NCI-H2196 treated with DMSO at 0.1 percent for 48 hours (cell line): ENCODE measurements around the gene SLC2A2.

ENCODE experiments used
- DNase-seq: peaks from one replicate; lab custom pipeline; 2025; ENCODE audit not compliant: unreplicated experiment; lab: John Stamatoyannopoulos, UW

The SLC2A2 gene

GRCh38 chr3:171026597-171027293 is at the start of gene SLC2A2:
Gene SLC2A2, minus strand, starts transcription at chr3:171026720. Its CDS starts 50 bp downstream, at chr3:171026670.
- DNase-seq, result no peak

- no peak for DNase-seq
Observed at GRCh38 chr3:171072432-171072831, 45.9 kb upstream of the SLC2A2 start.

GRCh38 chr3:171068658-171069057 is 42.1 kb upstream of the SLC2A2 start:
- no peak for DNase-seq

DNA sequence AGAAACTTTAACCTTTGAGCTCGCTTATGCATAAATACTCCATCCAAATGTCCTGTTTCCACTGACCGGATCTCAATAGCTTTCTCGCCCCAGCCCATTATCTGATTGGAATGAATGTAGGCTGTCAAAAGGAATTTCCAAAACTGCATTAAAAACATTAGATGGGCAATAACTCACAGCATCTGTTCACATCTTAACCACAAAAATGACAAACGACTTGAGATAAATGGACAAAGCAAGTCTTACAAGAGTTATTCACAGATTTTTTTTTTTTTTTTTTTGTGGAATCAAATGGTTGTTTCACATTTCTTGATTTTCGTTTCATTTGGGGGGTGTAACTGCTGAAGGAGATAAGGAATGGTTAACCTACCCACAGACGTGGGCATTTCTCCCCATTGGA is 39.7 kb upstream of the SLC2A2 start:
- no peak for DNase-seq

- DNase-seq, result no peak
Observed at GRCh38 chr3:171065732-171066131, 39.2 kb upstream of the SLC2A2 start.

DNA sequence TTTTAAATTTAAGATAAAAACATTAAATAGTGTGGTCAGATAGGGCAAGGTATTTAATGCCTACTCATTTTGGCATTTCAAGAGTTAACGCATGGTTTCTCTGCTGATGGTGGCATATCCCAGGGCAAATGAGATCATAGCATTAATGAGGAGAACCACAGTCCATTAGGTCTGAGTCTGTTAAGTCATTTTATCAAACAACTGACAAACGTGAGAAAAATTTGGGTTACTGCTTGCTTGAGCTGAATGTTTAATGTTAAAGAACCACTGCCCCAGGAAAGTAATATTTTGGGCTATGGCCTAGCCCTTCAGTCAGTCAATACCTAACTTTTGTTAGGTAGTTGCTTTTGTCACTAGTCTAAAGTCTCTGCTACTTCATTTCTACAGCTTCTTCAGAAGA is 37.9 kb upstream of the SLC2A2 start:
- no peak for DNase-seq

DNA sequence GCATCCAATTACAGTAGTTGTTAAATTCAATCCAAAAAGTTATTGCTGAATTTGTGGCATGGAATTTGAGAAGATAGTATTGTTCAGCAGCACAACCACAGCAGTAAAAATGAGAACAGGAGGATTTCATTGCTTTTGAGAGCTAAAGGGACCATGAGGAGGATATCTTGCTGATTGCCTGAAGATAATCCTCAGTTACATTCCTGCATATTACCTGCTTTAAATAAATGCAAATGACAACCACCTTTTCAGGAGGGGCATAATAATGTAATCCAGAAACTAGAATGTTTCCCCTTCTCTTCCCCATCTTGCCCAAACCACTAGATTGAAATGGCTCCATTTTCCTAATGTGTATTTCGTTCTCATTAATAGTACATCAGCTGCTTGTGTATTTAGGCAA is 35.2 kb upstream of the SLC2A2 start:
- DNase-seq, result no peak

DNA sequence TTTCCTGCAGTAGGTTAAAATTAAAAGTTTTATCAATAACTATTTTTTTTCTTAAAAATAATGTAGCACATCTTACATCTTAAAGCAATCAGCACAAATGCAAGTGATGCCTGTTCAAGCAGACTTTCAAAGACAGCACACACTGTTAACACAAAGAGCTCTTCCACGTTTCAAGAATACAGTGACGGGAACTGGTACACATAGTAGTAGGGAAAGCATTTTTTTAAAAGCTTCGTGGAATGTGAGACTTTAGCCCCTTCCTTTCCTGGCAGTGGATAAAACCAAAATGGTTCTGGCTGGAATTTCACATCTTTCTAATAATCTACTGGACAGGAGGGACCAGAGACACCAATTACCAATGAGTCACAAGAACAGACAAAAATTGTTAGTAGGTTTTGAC is 33.5 kb upstream of the SLC2A2 start:
- DNase-seq, result no peak

GRCh38 chr3:171058873-171059603 is 32.5 kb upstream of the SLC2A2 start:
- no peak for DNase-seq

DNA sequence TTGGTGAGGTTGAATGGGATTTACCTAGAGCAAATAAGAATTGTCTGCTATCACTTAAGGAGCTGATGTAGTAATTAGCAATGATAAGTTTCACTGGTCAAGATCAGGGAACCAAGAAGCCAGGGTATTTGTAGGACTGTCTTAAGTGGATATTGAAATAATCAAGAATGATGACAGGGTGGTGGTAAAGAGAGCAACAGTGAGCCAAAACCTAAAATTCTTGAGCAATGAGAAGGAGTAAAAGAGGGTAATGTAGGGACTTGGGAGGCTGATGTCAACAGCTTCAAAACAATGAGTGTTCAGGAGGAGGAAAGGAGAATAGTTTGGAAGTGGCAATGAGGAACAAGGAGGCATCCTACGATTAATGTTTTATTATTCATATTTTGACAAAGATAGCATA is 31.5 kb upstream of the SLC2A2 start:
- no peak for DNase-seq

DNA sequence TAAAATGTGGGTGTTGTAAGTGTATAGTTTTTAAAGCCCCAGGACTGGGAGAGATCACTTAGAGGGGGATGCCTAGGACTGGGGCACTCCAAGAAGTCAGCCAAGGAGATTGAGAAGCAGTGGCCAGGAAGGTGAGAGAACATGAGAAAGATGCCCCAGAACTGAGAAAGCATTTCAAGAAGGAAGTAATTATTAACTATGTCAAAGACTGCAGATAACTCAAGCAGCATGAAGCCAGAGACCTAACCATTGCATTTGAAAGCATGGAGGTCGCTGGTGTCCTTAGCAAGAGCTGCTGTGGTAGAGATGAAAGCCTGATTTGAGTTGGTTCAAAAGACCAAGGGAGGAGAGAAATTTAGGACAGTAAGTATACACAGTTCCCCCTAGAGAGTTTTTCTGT is 30.6 kb upstream of the SLC2A2 start:
- no peak for DNase-seq

DNA sequence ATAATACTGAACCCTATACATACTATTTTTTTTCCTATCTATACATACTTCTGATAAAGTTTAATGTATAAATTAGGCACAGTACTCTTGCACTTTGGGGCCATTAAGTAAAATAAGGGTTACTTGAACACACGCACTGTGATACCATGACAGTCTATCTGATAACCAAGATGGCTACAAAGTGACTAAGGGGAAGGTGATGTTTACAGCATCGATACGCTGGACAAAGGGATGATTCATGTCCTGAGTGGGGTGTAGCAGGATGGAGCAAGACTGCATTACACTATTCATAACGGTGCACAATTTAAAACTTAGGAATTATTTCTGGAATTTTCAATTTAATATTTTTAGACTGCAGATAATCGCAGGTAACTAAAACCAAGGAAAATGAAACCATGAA is 30.0 kb upstream of the SLC2A2 start:
- DNase-seq, result no peak

- no peak for DNase-seq
Observed at GRCh38 chr3:171055336-171056178, 29.0 kb upstream of the SLC2A2 start.

GRCh38 chr3:171054921-171055320 is 28.4 kb upstream of the SLC2A2 start:
- no peak for DNase-seq

DNA sequence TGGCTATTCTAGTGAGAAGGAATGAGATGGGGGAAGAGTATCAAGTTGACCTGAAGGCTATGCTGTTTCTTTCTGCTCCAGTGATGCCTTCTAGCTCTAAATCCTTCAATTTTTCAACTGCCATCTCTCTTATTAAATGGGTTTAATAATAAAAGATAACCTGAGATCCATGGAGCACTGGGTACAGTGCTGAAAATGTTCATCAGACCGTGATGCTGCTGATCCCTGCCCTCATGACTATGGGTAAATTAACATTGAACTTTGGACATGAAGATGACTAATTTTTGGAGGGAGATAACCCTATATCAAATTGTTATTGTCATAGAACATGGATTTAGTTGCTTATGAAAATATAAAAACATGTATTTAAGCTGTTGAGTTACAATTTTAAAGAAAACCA is 27.7 kb upstream of the SLC2A2 start:
- no peak for DNase-seq

DNA sequence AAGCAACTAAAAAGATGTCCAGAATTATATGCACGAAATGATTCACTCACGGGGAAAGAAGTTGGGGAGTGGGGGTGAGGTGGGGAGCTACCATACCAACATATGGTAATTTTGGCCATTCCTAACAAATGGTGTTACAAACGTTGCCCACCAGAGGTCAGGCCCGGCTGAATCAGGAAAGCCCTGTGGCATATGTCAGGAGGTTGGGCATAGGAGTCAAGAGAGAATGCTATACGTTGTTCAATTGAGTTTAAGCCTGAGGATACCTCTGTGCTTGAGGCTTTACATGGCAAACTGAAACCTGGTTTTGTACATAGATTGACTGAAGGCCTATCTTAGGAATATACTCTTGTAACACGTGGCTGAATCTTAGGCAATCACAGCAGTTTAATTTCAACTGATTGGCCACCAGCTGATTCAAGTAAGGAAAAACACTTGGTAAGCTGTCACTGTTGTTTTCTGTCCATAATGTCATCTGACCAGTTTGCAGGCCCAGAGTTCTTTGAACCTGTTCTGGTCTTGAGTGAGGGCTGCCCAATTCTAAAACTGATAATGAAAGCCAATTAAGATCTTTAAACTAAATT is 23.4 kb upstream of the SLC2A2 start:
- DNase-seq, result peak; percentile 29

DNA sequence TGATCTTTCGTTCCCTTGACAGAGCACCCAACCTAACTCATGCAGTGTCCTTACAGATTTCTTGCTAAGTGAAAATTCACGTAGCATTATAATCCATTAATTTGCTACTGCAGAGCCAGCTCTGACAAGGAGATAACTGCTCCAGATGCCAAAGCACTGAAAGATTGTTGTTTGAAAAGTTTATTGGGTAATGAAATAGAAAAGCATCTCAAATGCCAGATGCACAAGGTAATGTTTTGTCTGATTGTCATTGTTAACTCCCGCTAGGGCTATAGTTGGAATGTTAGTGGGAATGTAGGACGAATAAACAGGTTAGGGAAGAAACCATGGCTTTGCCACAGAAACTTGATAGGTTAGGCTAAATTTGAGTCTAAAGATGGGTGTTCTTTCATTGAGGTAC is 20.2 kb upstream of the SLC2A2 start:
- no peak for DNase-seq

DNA sequence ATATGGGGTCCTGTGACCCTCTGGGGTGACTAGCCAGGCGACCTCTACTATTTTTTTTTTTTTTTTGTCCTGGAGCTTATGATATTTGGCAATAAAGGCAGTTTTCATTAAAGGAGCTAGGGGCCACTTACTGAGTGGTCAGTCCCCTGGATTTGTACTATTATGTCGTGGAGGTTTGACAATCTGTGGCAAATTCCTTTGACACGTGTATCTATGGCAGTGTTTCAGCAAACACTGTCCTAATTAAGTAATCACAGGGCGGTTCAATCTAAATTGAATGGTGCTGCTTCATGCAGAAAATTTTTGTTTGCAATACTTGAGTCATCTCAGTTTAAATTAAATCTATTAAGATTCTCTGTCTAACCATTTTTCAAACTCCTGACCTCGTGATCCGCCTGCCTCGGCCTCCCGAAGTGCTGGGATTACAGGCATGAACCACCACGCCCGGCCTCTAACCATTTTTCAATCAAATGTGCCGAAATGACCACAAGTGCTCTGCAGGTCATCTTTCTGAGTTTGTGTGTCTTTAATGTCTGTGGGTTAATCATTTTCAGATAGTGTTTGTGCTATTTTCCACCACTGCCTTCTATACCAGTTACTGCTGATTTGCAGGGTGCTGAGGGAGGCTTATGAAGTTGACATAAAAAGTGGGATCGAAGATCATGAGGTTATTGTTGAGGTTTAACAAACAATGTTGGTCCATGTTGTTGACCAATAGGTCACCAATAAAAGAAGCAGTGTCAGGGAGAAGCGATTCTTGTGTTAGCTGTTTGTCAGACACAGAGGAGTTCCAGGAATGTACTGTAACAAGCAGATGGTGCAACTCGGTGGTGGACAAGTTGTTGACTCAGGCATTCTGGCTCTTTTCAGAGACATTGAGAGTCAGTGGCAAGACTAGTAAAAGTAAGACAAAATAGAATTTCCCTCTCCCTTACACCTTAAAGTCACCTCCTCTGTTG is 18.6 kb upstream of the SLC2A2 start:
- no peak for DNase-seq

DNA sequence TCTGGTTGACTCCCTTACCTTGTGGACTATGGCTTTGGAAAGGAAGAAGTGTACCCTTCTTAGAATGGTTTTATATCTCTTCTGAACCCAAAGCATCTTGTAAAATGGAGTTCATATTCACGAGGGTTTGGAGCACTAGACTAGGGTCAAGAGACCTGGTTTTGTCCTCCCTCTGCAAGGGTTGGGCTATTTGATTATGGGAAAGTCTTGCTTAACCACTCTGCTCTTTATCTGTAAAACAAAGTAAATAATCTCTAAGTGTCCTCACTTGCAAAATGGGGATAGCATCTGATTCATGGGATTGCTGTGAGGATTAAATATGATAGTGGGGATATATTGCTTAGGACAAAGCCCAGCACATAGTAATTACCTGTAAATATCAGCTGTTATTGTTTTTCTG is 17.9 kb upstream of the SLC2A2 start:
- DNase-seq, result no peak

GRCh38 chr3:171039674-171040073 is 13.2 kb upstream of the SLC2A2 start:
- no peak for DNase-seq
